Measurements from ENCODE around the gene PCARE.

Gene PCARE

GRCh38 chr2:29032189-29032588, 42.1 kb downstream of the PCARE start:
- DNase-seq = no peak

GRCh38 chr2:29031046-29031445, 43.3 kb downstream of the PCARE start:
- no peak for DNase-seq

GRCh38 chr2:29025711-29026110, 48.6 kb downstream of the PCARE start:
- no peak for DNase-seq

- DNase-seq = no peak
Measured at GRCh38 chr2:29024882-29025430, 49.4 kb downstream of the PCARE start.

- DNase-seq = no peak
Measured at GRCh38 chr2:29023188-29023587, 51.1 kb downstream of the PCARE start.

GRCh38 chr2:29022679-29023078, 51.6 kb downstream of the PCARE start:
- no peak for DNase-seq

- DNase-seq = no peak
Measured at GRCh38 chr2:29021886-29022285, 52.4 kb downstream of the PCARE start.

- no peak for DNase-seq
Measured at GRCh38 chr2:29017716-29018435, 56.4 kb downstream of the PCARE start.

GRCh38 chr2:29016504-29016903, 57.8 kb downstream of the PCARE start:
- peak; percentile 17 for DNase-seq

- DNase-seq = no peak
Measured at GRCh38 chr2:29015701-29016470, 58.4 kb downstream of the PCARE start.

GRCh38 chr2:29014811-29015421, 59.4 kb downstream of the PCARE start:
- DNase-seq = peak; percentile 77

GRCh38 chr2:29014331-29014730, 60.0 kb downstream of the PCARE start:
- no peak for DNase-seq

- DNase-seq = no peak
Measured at GRCh38 chr2:29013057-29013780, 61.1 kb downstream of the PCARE start.

- DNase-seq = peak; percentile 65
Measured at GRCh38 chr2:29012211-29012681, 62.1 kb downstream of the PCARE start.

Data from CD4-positive, alpha-beta T cell treated with Interleukin-17A for 1 hour (primary cell).